GM12865 (cell line): Measurements from ENCODE around the gene ZSCAN25.

ENCODE experiments used
- DNase-seq: peaks from one replicate; pipeline ENCODE4 v3.0.0; 2010; ENCODE audit warnings: low read depth
- H3K4me3 ChIP-seq: 2 replicates; pipeline ENCODE4 v1.5.1; 2011; ENCODE audit warnings: mild to moderate bottlenecking, low read depth, low read length, control low read depth
- CTCF ChIP-seq: IDR thresholded peaks from 2 replicates; pipeline ENCODE4 v1.5.1; 2011; ENCODE audit warnings: low read length, control low read depth, low read depth, inconsistent platforms; ENCODE audit not compliant: insufficient read depth; ENCODE audit errors: missing control alignments

The ZSCAN25 gene

GRCh38 chr7:99667179-99667578 is 50.4 kb downstream of the ZSCAN25 start:
- no peak overlapping the region for H3K4me3 ChIP-seq
- DNase-seq, result no peak
- TF ChIP-seq CTCF, result no peak

GRCh38 chr7:99668541-99668940 is 51.8 kb downstream of the ZSCAN25 start:
- TF ChIP-seq CTCF, result no peak
- no peak overlapping the region for H3K4me3 ChIP-seq
- no peak for DNase-seq

GRCh38 chr7:99669782-99670181 is 53.0 kb downstream of the ZSCAN25 start:
- no peak for DNase-seq
- TF ChIP-seq CTCF, result no peak

GRCh38 chr7:99672573-99672972 is 55.8 kb downstream of the ZSCAN25 start:
- TF ChIP-seq CTCF, result no peak
- no peak for DNase-seq
- H3K4me3 ChIP-seq, result no peak overlapping the region

More at GRCh38 chr7:99669782-99670181, 53.0 kb downstream of the ZSCAN25 start:
- H3K4me3 ChIP-seq, result no peak overlapping the region

GRCh38 chr7:99674995-99675742 is 58.4 kb downstream of the ZSCAN25 start:
- no peak for DNase-seq
- no peak for TF ChIP-seq CTCF
- no peak overlapping the region for H3K4me3 ChIP-seq

- no peak for TF ChIP-seq CTCF
- H3K4me3 ChIP-seq, result no peak overlapping the region
- no peak for DNase-seq
Observed at GRCh38 chr7:99677013-99677647, 60.4 kb downstream of the ZSCAN25 start.
